Keratinocyte (primary cell): Measurements from ENCODE around the gene SIGLEC8. TPM values are rescaled to one million over a fixed set of nuclear protein-coding genes. Genes with fewer than 3 reads are reported as not detected.

ENCODE experiments used
- DNase-seq: peaks from one replicate; pipeline ENCODE4 v3.0.0-alpha.2; 2011; ENCODE audit warnings: low read depth, missing footprints, low spot score
- FAIRE-seq: peaks from 2 replicates; lab custom pipeline; 2011; peaks lifted over from hg19 to GRCh38; lab: Jason Lieb, UNC
- H2AFZ ChIP-seq: 2 replicates; pipeline ENCODE4 v1.6.0; 2012; ENCODE audit warnings: low read length, control low read depth, inconsistent platforms; ENCODE audit not compliant: control insufficient read depth
- H3K27ac ChIP-seq: 2 replicates; pipeline ENCODE4 v1.5.1; 2011; ENCODE audit warnings: low read length; ENCODE audit not compliant: control insufficient read depth, insufficient read depth
- H3K27me3 ChIP-seq: 3 replicates; pipeline ENCODE4 v1.6.0; 2011; ENCODE audit warnings: low read length; ENCODE audit not compliant: control insufficient read depth, insufficient read depth; ENCODE audit errors: extremely low read depth
- H3K36me3 ChIP-seq, 2 experiments: 2 replicates in 1 of 2; 3 replicates in 1 of 2; pipeline ENCODE4 v1.5.1; 2011; ENCODE audit warnings: low read length in 2 of 2, mild to moderate bottlenecking in 1 of 2; ENCODE audit not compliant: control insufficient read depth in 2 of 2, insufficient read depth in 2 of 2; ENCODE audit errors: extremely low read depth in 1 of 2
- H3K4me1 ChIP-seq: 3 replicates; pipeline ENCODE4 v1.5.1; 2011; ENCODE audit warnings: low read length; ENCODE audit not compliant: control insufficient read depth, insufficient read depth; ENCODE audit errors: extremely low read depth
- H3K4me2 ChIP-seq: 3 replicates; pipeline ENCODE4 v1.6.0; 2011; ENCODE audit warnings: low read depth, low read length; ENCODE audit not compliant: control insufficient read depth, insufficient read depth; ENCODE audit errors: extremely low read depth
- H3K4me3 ChIP-seq, 3 experiments: fragments of 200-600 bp in 1 of 3; sonication (generic) in 1 of 3; 2 replicates in 2 of 3; 3 replicates in 1 of 3; pipeline ENCODE4 v1.5.1; 2011 to 2016; ENCODE audit warnings: low read length in 3 of 3, mild to moderate bottlenecking in 3 of 3, control low read depth in 2 of 3, inconsistent platforms in 1 of 3, low read depth in 1 of 3, mixed read lengths in 1 of 3, mixed run types in 1 of 3, moderate library complexity in 1 of 3; ENCODE audit not compliant: control insufficient read depth in 2 of 3, insufficient read depth in 2 of 3; ENCODE audit errors: extremely low read depth in 1 of 3
- H3K79me2 ChIP-seq: 2 replicates; pipeline ENCODE4 v1.6.0; 2012; ENCODE audit warnings: low read length; ENCODE audit not compliant: control insufficient read depth, insufficient read depth
- H3K9ac ChIP-seq: 3 replicates; pipeline ENCODE4 v1.6.0; 2011; ENCODE audit warnings: low read length; ENCODE audit not compliant: control insufficient read depth, insufficient read depth; ENCODE audit errors: extremely low read depth
- H3K9me1 ChIP-seq: 3 replicates; pipeline ENCODE4 v1.6.0; 2011; ENCODE audit warnings: low read length; ENCODE audit not compliant: control insufficient read depth, insufficient read depth; ENCODE audit errors: extremely low read depth
- H3K9me3 ChIP-seq: 2 replicates; pipeline ENCODE4 v1.5.1; 2012; ENCODE audit warnings: low read depth, low read length; ENCODE audit not compliant: control insufficient read depth
- H4K20me1 ChIP-seq: 3 replicates; pipeline ENCODE4 v1.6.0; 2011; ENCODE audit warnings: low read length; ENCODE audit not compliant: control insufficient read depth, insufficient read depth; ENCODE audit errors: extremely low read depth
- EZH2 ChIP-seq: IDR thresholded peaks from one replicate; pipeline ENCODE4 v1.6.1; 2012; ENCODE audit warnings: inconsistent platforms, mild to moderate bottlenecking, low read length, moderate library complexity
- dilution Hi-C: fragments of 300-500 bp; cut with MboI; formaldehyde crosslinking; loops from one replicate; pipeline ENCODE4 v1.7.0; 2020; ENCODE audit warnings: low sequenced_read_pairs; ENCODE audit not compliant: extremely low pct_ligation_motif_present
- polyA plus RNA-seq, 5 experiments: library from polyadenylated mRNA; depleted of rRNA in 3 of 5; stranded (reverse) in 3 of 5; stranded (forward) in 1 of 5; unstranded in 1 of 5; fragments of >200 nt; gene quantifications; 1 replicate in 1 of 5; 2 replicates in 3 of 5; 3 replicates in 1 of 5; pipeline versions ENCODE4 v1.2.1 to v1.2.3, GENCODE V29; 2011 to 2012; ENCODE audit warnings: missing spikeins in 2 of 5, low read depth in 1 of 5, low replicate concordance in 1 of 5
- TF ChIP-seq, protein P1 (sequence below), 3 experiments: IDR thresholded peaks in 1 of 3; conservative IDR thresholded peaks in 1 of 3; optimal IDR thresholded peaks in 1 of 3; 2 replicates in 2 of 3; 3 replicates in 1 of 3; pipeline versions ENCODE3 to v1.5.1; 2011; ENCODE audit warnings: low read length in 3 of 3, mild to moderate bottlenecking in 3 of 3, moderate library complexity in 2 of 3, control low read depth in 1 of 3, inconsistent platforms in 1 of 3; ENCODE audit not compliant: insufficient read depth in 2 of 3; ENCODE audit errors: extremely low read depth in 1 of 3

SIGLEC8 gene
- polyA plus RNA-seq, 1 donor (not counting 4 experiments of a cell fraction or from before 2014, with no cell fraction given) = not detected

DNA sequence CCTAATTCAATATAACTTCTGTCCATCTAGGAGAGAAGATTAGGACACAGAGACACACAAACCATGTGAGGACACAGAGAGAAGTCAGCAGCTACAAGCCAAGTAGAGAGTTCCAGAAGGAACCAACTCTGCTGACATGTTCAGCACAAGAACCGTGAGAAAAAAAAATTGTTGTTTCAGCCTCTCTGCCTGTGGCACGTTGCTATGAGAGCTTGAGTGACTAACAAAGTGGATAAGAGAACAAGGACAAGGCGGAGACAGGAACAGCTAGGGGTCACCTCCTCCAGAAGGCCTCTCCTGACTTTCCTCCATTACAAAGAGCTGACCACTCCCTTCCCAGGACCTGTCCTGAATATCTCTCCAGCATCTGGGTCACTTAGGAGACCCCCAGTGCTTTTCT, 48.9 kb upstream of the SIGLEC8 start:
- TF ChIP-seq, protein P1, sequence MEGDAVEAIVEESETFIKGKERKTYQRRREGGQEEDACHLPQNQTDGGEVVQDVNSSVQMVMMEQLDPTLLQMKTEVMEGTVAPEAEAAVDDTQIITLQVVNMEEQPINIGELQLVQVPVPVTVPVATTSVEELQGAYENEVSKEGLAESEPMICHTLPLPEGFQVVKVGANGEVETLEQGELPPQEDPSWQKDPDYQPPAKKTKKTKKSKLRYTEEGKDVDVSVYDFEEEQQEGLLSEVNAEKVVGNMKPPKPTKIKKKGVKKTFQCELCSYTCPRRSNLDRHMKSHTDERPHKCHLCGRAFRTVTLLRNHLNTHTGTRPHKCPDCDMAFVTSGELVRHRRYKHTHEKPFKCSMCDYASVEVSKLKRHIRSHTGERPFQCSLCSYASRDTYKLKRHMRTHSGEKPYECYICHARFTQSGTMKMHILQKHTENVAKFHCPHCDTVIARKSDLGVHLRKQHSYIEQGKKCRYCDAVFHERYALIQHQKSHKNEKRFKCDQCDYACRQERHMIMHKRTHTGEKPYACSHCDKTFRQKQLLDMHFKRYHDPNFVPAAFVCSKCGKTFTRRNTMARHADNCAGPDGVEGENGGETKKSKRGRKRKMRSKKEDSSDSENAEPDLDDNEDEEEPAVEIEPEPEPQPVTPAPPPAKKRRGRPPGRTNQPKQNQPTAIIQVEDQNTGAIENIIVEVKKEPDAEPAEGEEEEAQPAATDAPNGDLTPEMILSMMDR (optimal IDR thresholded peaks at IDR 0.05 in 1 of 3, IDR thresholded peaks at IDR 0.05 in 1 of 3, conservative IDR thresholded peaks at IDR 0.05 in 1 of 3; ENCODE audit: extremely low read depth in 1 of 3, insufficient read depth in 2 of 3, low read length in 3 of 3) = no peak
- TF ChIP-seq EZH2 = no peak
- Histone ChIP-seq H4K20me1 (no peaks in the 10 kb centered on the region), H3K4me3 (no peak overlapping the region), H3K27me3 (no peaks in the 10 kb centered on the region), H3K4me2 (no peak overlapping the region), H3K9me3 (no peaks in the 10 kb centered on the region), H2AFZ (no peak overlapping the region), H3K79me2 (no peaks in the 10 kb centered on the region), H3K9me1 (no peaks in the 10 kb centered on the region), H3K9ac (no peak overlapping the region), H3K4me1 (no peaks in the 10 kb centered on the region), H3K36me3 (no peaks in the 10 kb centered on the region), H3K27ac (no peak overlapping the region)
- DNase-seq (no peak), FAIRE-seq (no peak)
- dilution Hi-C loops = no loop called here

DNA sequence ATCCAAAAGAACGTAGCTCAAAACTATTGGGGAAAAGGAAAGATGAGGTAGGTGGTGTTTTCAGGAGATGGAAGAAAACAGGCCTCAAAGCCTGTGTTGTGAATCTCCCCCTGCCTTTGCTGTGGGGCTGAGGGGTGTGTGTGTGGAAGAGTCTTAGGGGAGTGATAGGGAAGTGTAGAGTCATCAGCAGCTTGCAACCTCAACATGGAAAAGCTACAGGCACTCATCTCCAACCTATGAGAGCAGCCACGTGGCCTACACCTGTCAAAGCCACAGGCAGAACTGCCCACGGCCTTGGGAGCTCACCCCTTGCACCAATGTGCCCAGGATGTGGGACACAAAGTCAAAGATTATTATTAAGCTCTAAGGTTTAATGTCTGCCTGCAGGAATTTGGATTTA, 47.6 kb upstream of the SIGLEC8 start:
- Histone ChIP-seq H3K9me1 (no peaks in the 10 kb centered on the region), H3K27ac (no peak overlapping the region), H3K9me3 (peaks cover 1% of the 10 kb centered on the region), H3K27me3 (no peaks in the 10 kb centered on the region), H3K4me1 (no peaks in the 10 kb centered on the region), H3K36me3 (no peaks in the 10 kb centered on the region), H3K4me2 (no peak overlapping the region), H3K79me2 (no peaks in the 10 kb centered on the region), H2AFZ (no peak overlapping the region), H3K9ac (no peak overlapping the region), H4K20me1 (no peaks in the 10 kb centered on the region), H3K4me3 (no peak overlapping the region)
- DNase-seq = no peak
- TF ChIP-seq, protein P1 (optimal IDR thresholded peaks at IDR 0.05 in 1 of 3, IDR thresholded peaks at IDR 0.05 in 1 of 3, conservative IDR thresholded peaks at IDR 0.05 in 1 of 3; ENCODE audit: extremely low read depth in 1 of 3, insufficient read depth in 2 of 3, low read length in 3 of 3) = no peak
- no peak for TF ChIP-seq EZH2
- dilution Hi-C loops = no loop called here
- no peak for FAIRE-seq
